NCI-H128 (cell line): ENCODE measurements around the gene MARCHF9.
A peak's percentile ranks its signal among the peaks of the same experiment; 100 is the strongest.

ENCODE experiments used
- DNase-seq: peaks from one replicate; lab custom pipeline; 2025; ENCODE audit not compliant: unreplicated experiment; lab: John Stamatoyannopoulos, UW

Gene MARCHF9

DNA sequence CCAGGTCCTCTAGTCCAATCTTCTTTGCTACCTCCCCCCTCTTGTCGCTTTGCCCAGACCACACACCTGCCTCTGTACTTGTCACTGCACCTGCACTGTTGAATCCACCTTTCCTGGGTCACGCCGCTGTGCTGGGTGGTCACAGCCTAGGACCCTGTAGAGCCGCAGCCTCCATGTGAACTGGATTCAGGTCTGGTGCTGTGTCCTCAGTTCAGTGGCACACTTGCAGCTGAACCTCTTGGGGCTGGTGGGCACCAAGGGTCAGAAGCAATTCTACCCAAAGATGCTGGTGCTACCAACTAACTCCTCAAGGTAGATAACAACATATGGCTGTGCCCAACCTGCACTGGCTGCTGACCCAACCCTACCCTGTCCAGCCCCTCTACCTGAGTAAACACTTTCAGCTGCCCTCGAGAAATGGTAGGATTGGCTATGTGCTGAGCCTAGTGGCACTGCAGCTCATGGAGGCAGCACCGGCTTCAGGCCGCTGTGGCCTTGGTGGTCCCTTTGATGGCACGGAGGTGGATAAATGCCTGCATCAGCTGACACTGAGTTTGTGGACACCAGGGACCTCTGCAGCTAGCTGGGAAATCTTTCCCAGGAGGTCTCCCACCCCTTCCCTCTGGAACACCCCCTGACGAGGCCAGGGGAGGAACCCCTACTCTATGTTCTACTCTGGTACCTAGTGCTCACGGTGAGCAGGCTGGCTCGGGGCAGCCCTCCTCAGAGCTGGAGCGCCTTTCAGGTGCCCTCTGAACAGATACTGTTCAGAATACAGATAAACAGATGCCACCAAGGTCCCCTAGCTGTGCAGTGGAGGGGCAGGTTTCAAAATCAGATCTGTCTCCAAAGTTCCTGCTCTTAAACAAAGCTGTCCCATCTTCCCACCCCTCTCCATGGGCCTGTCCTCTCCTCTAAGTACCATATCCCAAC is 30.6 kb upstream of the MARCHF9 start:
- DNase-seq, result no peak

- no peak for DNase-seq
These were observed 29.8 kb upstream of the MARCHF9 start for GRCh38 chr12:57724936-57725740.

GRCh38 chr12:57725851-57726150 is 29.1 kb upstream of the MARCHF9 start:
- DNase-seq, result no peak

DNA sequence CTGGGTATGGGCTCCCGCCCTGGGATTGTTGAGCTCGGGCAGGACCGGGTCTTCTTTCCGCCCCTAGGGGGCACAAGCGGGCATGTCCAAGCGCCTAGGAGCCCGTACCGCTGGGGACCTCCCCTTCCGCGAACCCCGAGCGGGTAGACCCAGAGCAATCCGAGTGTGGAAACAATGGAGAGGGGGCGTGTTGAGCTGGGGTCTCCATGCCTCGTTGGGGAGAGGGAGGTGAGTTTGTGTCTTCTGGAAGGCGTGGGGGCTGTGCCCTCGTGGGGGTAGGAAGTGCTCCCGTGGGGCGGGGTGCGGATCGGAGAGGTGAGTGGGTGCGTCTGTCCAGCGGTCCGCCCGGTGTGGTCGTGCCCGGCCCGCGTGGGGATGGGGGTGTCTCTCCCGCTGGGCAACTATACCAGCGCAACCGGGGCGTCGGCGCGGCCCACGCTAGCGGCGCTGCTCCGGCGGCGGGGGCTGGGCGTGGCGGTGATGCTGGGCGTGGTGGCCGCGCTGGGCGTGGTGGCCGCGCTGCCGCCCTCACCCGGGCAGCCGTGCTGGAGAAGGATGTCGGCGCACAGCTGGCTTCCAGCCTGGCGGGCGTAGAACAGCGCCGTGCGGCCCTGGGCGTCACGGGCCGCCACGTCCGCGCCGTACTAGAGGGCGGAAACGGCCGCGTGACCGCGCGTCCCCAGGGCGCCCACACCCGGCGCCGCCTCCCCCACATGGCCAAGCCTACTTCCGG is 28.6 kb upstream of the MARCHF9 start:
- peak; percentile 79 for DNase-seq

- no peak for DNase-seq
These were observed 27.8 kb upstream of the MARCHF9 start for GRCh38 chr12:57726884-57727757.

- no peak for DNase-seq
These were observed 27.0 kb upstream of the MARCHF9 start for GRCh38 chr12:57727758-57728395.

DNA sequence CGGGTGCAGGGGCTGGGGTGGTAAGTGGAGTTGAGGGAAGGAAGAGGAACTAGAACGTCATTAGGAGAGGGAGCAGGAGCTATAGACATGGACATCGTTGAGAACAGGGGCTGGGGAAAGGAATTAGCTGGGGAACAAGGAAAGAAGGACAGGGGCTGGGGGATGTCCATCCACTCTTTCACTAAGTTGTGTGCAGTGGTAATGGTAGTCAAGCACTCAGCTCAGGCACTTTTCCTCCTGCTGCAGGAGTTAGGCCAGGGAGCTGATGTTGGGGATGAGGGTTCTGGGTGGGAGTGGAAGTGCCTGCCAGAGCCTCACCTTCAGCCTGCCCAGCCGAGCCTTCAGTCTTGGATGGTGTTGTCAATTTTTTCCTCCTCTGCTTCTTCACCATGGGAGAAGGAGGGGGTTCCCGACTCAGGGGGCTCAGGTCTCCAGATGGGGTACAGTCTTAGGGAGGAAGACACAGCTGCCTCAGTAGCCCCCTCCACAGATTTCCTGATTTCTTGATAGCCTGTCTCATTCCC is 25.5 kb upstream of the MARCHF9 start:
- DNase-seq, result no peak

DNA sequence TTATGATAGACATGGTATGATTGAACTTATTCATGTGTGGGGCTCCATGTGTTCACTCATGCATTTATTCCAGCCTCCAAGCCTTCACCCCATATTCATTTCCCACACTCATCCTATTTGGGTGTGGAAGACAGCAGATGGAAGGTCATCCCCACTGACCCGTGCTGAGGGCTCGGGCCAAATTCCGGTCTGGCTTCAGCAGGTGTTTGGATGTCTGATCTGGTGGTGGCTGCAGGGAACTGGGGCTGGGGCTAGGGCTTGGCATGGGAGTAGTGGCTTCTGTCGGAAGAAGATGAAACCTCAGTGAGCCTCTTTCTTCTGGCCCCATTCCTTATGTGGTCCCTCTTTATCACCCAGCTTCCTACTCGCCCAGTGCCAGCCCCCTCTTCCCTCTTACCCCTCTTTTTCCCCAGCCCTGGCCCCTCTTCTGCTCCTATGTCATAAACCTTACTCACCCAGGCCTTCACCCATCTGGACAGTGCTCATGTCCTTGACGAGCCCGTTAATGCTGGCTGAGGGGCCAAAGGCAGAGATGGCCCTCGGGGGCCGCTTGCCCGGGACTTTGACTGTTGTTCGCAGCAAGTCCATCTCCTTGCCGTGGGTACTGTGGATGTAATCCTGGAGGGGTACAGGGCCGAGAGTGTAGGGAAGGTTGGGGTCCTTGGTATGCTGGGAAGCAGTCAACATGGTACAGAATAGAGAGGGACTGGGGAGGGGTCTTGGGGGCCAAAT is 24.4 kb upstream of the MARCHF9 start:
- DNase-seq, result no peak

- no peak for DNase-seq
These were observed 23.4 kb upstream of the MARCHF9 start for GRCh38 chr12:57731411-57732080.

DNA sequence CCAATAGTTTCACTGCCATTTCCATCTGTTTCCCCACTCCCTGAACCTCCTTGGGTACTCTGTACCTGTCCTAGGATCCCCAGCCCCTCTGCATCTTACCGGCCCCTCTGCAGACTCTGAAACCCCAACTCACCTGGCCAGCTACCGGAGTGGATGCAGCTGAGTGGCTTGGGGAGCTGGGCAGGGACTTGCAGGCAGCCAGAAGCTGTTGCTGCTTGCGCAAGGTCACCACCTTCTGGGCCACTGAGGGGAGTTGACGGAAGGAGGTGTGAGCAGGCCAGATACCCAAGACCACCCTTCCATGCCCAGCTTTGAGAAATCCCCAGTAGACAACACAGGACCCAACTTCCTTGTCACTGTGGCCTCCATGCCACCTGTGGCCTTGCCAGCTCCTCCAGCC is 22.6 kb upstream of the MARCHF9 start:
- no peak for DNase-seq

GRCh38 chr12:57732726-57733593 is 21.9 kb upstream of the MARCHF9 start:
- no peak for DNase-seq

GRCh38 chr12:57733928-57734327 is 21.0 kb upstream of the MARCHF9 start:
- DNase-seq, result no peak

DNA sequence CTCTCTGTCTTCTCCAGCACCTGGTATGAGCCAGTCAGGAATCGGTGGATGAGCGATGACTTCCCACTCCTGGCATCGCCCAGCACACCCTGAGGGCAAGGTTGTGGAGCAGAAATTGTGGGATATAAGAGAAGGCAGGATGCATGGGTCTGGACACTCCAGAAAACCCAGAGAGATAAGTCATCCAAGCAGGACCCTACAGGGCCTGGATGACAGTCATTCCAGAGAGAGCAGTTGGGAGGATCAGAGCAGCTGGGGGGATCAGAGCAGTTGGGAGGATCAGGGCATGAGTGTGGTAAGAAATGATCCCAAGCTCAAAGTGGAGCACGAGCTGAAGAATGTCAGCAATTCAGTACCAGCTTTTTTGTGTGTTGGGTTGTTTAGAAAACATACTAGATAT is 20.3 kb upstream of the MARCHF9 start:
- DNase-seq, result no peak

- DNase-seq, result no peak
These were observed 19.6 kb upstream of the MARCHF9 start for GRCh38 chr12:57735198-57735855.

DNA sequence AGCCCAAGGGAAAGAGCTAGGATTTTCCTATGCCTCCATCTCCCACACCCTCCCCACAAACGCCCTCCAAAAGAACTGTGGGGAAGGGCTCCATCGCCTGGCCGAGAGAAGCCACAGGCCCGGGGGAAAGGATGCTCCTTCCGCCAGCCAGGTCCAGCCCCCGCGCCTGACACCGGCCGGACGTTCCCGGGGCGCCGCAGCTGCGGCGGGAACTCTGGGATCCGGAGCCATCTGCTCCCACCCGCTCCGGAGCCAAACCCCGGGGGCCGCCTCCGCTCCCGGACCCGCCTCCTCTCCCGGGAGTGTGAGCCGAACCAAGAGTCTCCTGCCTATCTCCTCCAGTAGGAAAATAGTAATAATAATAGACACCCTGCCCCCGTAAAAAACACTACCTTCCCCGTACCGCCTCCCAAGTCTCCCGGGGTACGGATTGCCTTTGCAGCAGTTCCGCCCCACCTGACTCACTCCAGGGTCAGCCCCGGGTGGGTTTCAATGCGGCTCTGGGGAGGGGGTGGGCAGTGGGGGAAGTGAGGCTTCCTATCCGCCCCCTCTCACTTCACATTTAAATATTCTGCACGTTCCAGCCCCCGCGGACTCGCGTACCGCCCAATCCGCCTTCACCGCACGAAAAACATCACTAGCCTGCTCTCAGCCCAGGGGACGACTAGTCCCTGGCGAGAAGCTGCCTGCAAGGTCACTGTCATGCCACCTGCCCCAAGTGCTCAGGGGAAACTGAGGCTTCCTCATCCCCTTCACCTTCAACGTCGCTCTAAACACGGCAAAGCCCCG is 18.8 kb upstream of the MARCHF9 start:
- DNase-seq, result no peak

DNA sequence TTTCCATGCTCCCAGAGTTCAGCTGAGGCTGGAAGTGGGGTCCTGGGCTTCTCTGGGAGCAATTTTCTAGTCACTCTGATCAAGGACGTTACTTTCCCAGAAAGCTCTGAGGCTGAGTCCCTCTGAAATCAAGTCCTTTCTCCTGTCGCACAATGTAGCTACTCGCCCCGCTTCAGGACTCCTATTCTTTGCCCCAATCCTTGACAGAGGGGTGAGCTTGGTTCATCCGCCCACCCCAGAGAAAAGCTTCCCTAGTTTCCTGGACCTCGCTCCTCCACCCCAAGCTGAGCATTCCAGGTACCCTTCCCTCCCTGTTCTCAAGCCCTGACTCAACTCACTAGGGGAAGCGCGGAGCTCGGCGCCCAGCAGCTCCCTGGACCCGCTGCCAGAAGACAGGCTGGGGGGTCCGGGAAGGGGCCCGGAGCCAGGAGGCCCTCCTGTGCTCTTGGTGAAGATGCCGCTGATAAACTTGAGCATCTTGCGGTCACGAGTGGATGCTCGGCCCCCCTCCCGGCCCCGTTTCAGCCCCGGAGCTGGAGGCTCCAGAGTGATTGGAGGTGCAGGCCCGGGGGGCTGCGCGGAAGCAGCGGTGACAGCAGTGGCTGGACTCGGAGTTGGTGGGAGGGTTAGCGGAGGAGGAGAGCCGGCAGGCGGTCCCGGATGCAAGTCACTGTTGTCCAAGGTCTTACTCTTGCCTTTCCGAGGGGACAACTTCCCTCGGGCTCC is 18.0 kb upstream of the MARCHF9 start:
- no peak for DNase-seq
